Ovary (tissue), 3 donors: ENCODE results near the gene APOC4.

Experiments
- EP300 ChIP-seq: sonication (generic); formaldehyde crosslinking; IDR thresholded peaks from one replicate; pipeline ENCODE4 v1.6.1; 2017; ENCODE audit warnings: antibody characterized with exemption
- POLR2A ChIP-seq: fragments of 450-650 bp; IDR thresholded peaks from one replicate; pipeline ENCODE4 v1.6.1; 2017; ENCODE audit warnings: antibody characterized with exemption, mild to moderate bottlenecking, moderate library complexity
- TF ChIP-seq, protein P1 (sequence below), 3 donors: fragments of 450-650 bp in 2 of 3; fragments of 200-600 bp in 1 of 3; IDR thresholded peaks; one replicate each; pipeline versions ENCODE4 v1.5.1 to v1.8.0; 2016 to 2022; ENCODE audit warnings: antibody characterized with exemption in 3 of 3, mild to moderate bottlenecking in 1 of 3
- donor health status: DM: no; HTN: no; CAD: no.

- TF ChIP-seq, protein P1, sequence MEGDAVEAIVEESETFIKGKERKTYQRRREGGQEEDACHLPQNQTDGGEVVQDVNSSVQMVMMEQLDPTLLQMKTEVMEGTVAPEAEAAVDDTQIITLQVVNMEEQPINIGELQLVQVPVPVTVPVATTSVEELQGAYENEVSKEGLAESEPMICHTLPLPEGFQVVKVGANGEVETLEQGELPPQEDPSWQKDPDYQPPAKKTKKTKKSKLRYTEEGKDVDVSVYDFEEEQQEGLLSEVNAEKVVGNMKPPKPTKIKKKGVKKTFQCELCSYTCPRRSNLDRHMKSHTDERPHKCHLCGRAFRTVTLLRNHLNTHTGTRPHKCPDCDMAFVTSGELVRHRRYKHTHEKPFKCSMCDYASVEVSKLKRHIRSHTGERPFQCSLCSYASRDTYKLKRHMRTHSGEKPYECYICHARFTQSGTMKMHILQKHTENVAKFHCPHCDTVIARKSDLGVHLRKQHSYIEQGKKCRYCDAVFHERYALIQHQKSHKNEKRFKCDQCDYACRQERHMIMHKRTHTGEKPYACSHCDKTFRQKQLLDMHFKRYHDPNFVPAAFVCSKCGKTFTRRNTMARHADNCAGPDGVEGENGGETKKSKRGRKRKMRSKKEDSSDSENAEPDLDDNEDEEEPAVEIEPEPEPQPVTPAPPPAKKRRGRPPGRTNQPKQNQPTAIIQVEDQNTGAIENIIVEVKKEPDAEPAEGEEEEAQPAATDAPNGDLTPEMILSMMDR (IDR thresholded peaks at IDR 0.05) = peak in 2 of 3 donors; percentile 47 to 57
- TF ChIP-seq EP300 (no peak), POLR2A (peak; percentile 77)
Measured at GRCh38 chr19:44954649-44955504, 12.8 kb downstream of the APOC4 start, which contains the start of gene CLPTM1.
